K562 (cell line): Measurements from ENCODE around the gene GRHL3. TPM values are rescaled to one million over a fixed set of nuclear protein-coding genes. Genes with fewer than 3 reads are reported as not detected.

Source experiments
- ATAC-seq: fragments of 200-7000 bp; cut with Tn5 transposase; 3 replicates; pipeline ENCODE4 v1.9.1; 2020; ENCODE audit warnings: moderate library complexity
- BruUV-seq: library from RNA; stranded (reverse); fragments of 400-500 nt; replicated peaks from 2 replicates; lab custom pipeline; 2021; lab: Mats Ljungman, UMichigan
- CTCF ChIA-PET: fragments of 300-600 bp; formaldehyde crosslinking; extraction: SDS; loops from one replicate; lab custom pipeline; 2021; ENCODE audit warnings: low intra/inter-chr PET ratio; lab: Yijun Ruan, JAX
- POLR2A ChIA-PET: fragments of 300-600, 350-650 bp; sonication (Branson Sonifier 250); formaldehyde crosslinking; extraction: SDS; loops from one replicate; lab custom pipeline; 2021; ENCODE audit warnings: antibody characterized with exemption, inconsistent platforms; lab: Yijun Ruan, JAX
- DNase-seq, 4 experiments: peaks; one replicate each; pipeline versions ENCODE4 v3.0.0 to v3.0.0-alpha.2; 2011 to 2018; ENCODE audit warnings: low spot score in 3 of 4, mixed read lengths in 3 of 4; ENCODE audit errors: extremely low read depth in 1 of 4
- FAIRE-seq: peaks from 2 replicates; lab custom pipeline; 2011; peaks lifted over from hg19 to GRCh38; lab: Jason Lieb, UNC
- H2AFZ ChIP-seq: 2 replicates; pipeline ENCODE4 v1.6.0; 2011; ENCODE audit warnings: low read depth, low read length, control low read depth, inconsistent platforms
- H3K27ac ChIP-seq: fragments of 200-600 bp; 3 replicates; pipeline ENCODE4 v1.8.0; 2011; ENCODE audit warnings: low read depth, mild to moderate bottlenecking, control low read depth, inconsistent platforms, low read length, moderate library complexity, mixed read lengths; ENCODE audit errors: extremely low read depth
- H3K27me3 ChIP-seq, 2 experiments: fragments of 300-600 bp in 1 of 2; 2 replicates in 1 of 2; 3 replicates in 1 of 2; pipeline versions ENCODE4 v1.6.0 to v1.8.0; 2011; ENCODE audit warnings: inconsistent platforms in 2 of 2, low read length in 2 of 2, mild to moderate bottlenecking in 1 of 2, mixed read lengths in 1 of 2, moderate library complexity in 1 of 2; ENCODE audit not compliant: control insufficient read depth in 2 of 2, insufficient read depth in 2 of 2
- H3K36me3 ChIP-seq: fragments of 300-600 bp; 3 replicates; pipeline ENCODE4 v1.8.0; 2011; ENCODE audit warnings: mild to moderate bottlenecking, low read length, inconsistent platforms; ENCODE audit not compliant: control insufficient read depth, insufficient read depth
- H3K4me1 ChIP-seq, 2 experiments: fragments of 200-600 bp in 1 of 2; replicated peaks in 1 of 2; 2 replicates in 1 of 2; 3 replicates in 1 of 2; pipeline versions ENCODE4 v1.5.1 to v1.8.0; 2011; ENCODE audit warnings: inconsistent platforms in 2 of 2, low read length in 2 of 2, mild to moderate bottlenecking in 1 of 2, mixed read lengths in 1 of 2, moderate library complexity in 1 of 2; ENCODE audit not compliant: control insufficient read depth in 2 of 2, insufficient read depth in 2 of 2
- H3K4me2 ChIP-seq: 2 replicates; pipeline ENCODE4 v1.6.1; 2011; ENCODE audit warnings: low read length, control low read depth, inconsistent platforms, mixed read lengths; ENCODE audit not compliant: insufficient read depth
- H3K4me3 ChIP-seq: fragments of 200-600 bp; sonication (generic), shearing (Covaris generic); 2 replicates; pipeline ENCODE4 v1.5.1; 2016; ENCODE audit warnings: control low read depth, inconsistent platforms
- H3K79me2 ChIP-seq: fragments of 200-600 bp; 3 replicates; pipeline ENCODE4 v1.8.0; 2011; ENCODE audit warnings: low read length, inconsistent platforms; ENCODE audit not compliant: control insufficient read depth, insufficient read depth
- H3K9ac ChIP-seq, 2 experiments: 2 replicates each; pipeline versions ENCODE4 v1.6.0 to v1.6.1; 2011; ENCODE audit warnings: low read depth in 2 of 2, low read length in 2 of 2, control low read depth in 1 of 2, inconsistent platforms in 1 of 2, mild to moderate bottlenecking in 1 of 2, mixed read lengths in 1 of 2; ENCODE audit not compliant: insufficient read depth in 1 of 2
- H3K9me1 ChIP-seq: one replicate; pipeline ENCODE4 v1.6.0; 2011; ENCODE audit warnings: inconsistent platforms, mild to moderate bottlenecking, low read length, moderate library complexity; ENCODE audit not compliant: control insufficient read depth, insufficient read depth
- H3K9me3 ChIP-seq: replicated peaks from 2 replicates; pipeline ENCODE4 v1.5.1; 2011; ENCODE audit warnings: low read depth, low read length, inconsistent platforms; ENCODE audit not compliant: control insufficient read depth, insufficient read depth
- H4K20me1 ChIP-seq: replicated peaks from 2 replicates; pipeline ENCODE4 v1.6.1; 2011; ENCODE audit warnings: low read length, inconsistent platforms, mixed read lengths; ENCODE audit not compliant: control insufficient read depth, insufficient read depth
- CBX8 ChIP-seq: fragments of 200-600 bp; sonication (generic); IDR thresholded peaks from 2 replicates; pipeline ENCODE4 v1.6.1; 2012; ENCODE audit warnings: borderline replicate concordance, mixed run types, low read depth, mild to moderate bottlenecking, moderate library complexity, mixed read lengths, low read length, control low read depth, inconsistent platforms; ENCODE audit not compliant: poor library complexity, severe bottlenecking; ENCODE audit errors: extremely low read depth
- WGBS: fragments of 100-300 bp; shearing (Covaris generic); methylation state at CpG from one replicate; pipeline ENCODE4 v1.1.6; 2016; ENCODE audit warnings: low coverage, mixed read lengths; ENCODE audit not compliant: insufficient coverage; ENCODE audit errors: missing lambda C conversion rate; 5-methylcytosine and 5-hydroxymethylcytosine counted together
- in situ Hi-C: fragments of 300-500 bp; cut with MboI; formaldehyde crosslinking; loops from 4 replicates; pipeline ENCODE4 v1.15.0; 2018; ENCODE audit warnings: inconsistent platforms, mixed read lengths
- intact Hi-C: fragments of 100-400 bp; cut with micrococcal nuclease; formaldehyde crosslinking; loops from 2 replicates; pipeline ENCODE4 v1.14.2; 2022
- polyA plus RNA-seq, 8 experiments: library from polyadenylated mRNA; depleted of rRNA in 4 of 8; stranded (reverse) in 5 of 8; unstranded in 3 of 8; fragments of >200 nt; fragmentation: Nextera tagmentation in 2 of 8; fragmentation: Illumina TruSeq in 1 of 8; extraction: Ambion mirVana in 2 of 8; extraction: Trizol in 1 of 8; gene quantifications; 2 replicates each; pipeline versions ENCODE4 v1.2.1 to v1.2.3, GENCODE V29; 2011 to 2014; ENCODE audit warnings: inconsistent platforms in 1 of 8, missing spikeins in 1 of 8
- total RNA-seq, 7 experiments: library from RNA; depleted of rRNA in 6 of 7; stranded (reverse); fragments of >200 nt in 6 of 7; fragmentation: Illumina TruSeq in 2 of 7; extraction: Trizol in 2 of 7; gene quantifications; 2 replicates each; pipeline versions ENCODE4 v1.2.1 to v1.2.3, GENCODE V29; 2011 to 2021; ENCODE audit warnings: low replicate concordance in 1 of 7
- TF ChIP-seq, protein P1 (sequence below): fragments of 250-450 bp; sonication (Bioruptor Pico); IDR thresholded peaks from 2 replicates; pipeline ENCODE4 v1.8.0; 2022; ENCODE audit warnings: inconsistent platforms, mild to moderate bottlenecking, moderate library complexity, borderline replicate concordance

The GRHL3 gene
- total and polyA plus RNA-seq, 9 of the 15 experiments (the other 6 are each of a cell fraction or from before 2014, with no cell fraction given), result 0.01 to 0.04 TPM; not detected in 7

- POLR2A ChIA-PET, result interaction anchor here (0.6 to 1.9 kb wide), 3 partner anchors 10 to 20 kb away, joined by 3 to 6 read pairs (median 4); no protein-coding TSS in a partner anchor
- no peak for FAIRE-seq
Measured at GRCh38 chr1:24321126-24321525, 2.0 kb downstream of the GRHL3 start.

More at GRCh38 chr1:24321126-24321525, 2.0 kb downstream of the GRHL3 start:
- CTCF ChIA-PET, result no interaction called here
- Histone ChIP-seq H3K27me3 (peaks cover 82 to 83% of the 10 kb centered on the region in 2 experiments), H3K4me3 (no peak overlapping the region), H2AFZ (peak overlapping the region; percentile 81; the same call in 1 of the 2 replicates), H3K27ac (no peak overlapping the region), H3K36me3 (no peaks in the 10 kb centered on the region), H4K20me1 (peaks cover 30% of the 10 kb centered on the region; the same call in 1 of the 2 replicates), H3K9ac (no peak overlapping the region), H3K9me3 (no peaks in the 10 kb centered on the region), H3K79me2 (no peaks in the 10 kb centered on the region), H3K9me1 (no peaks in the 10 kb centered on the region), H3K4me2 (peak overlapping the region; percentile 73; the same call in 1 of the 2 replicates), H3K4me1 (peaks cover 5 to 15% of the 10 kb centered on the region in 2 experiments; a peak in 3 of 5 replicates)
- DNase-seq (no peak), ATAC-seq (no peak)
- in situ Hi-C loops (no loop called here), intact Hi-C loops (no loop called here)
- BruUV-seq, result no TSS peak
- TF ChIP-seq CBX8, result peak; percentile 16
- TF ChIP-seq, protein P1, sequence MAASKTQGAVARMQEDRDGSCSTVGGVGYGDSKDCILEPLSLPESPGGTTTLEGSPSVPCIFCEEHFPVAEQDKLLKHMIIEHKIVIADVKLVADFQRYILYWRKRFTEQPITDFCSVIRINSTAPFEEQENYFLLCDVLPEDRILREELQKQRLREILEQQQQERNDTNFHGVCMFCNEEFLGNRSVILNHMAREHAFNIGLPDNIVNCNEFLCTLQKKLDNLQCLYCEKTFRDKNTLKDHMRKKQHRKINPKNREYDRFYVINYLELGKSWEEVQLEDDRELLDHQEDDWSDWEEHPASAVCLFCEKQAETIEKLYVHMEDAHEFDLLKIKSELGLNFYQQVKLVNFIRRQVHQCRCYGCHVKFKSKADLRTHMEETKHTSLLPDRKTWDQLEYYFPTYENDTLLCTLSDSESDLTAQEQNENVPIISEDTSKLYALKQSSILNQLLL (CRISPR knock-in tag), result no peak
- WGBS, result 54% methylated on average over 8 of the region's 8 CpGs
